HUDEP-2 (cell line): ENCODE measurements around the gene MAP3K5.

Experiments used
- DNase-seq, 76 experiments: peaks; one replicate each; lab custom pipeline; 2025; ENCODE audit not compliant: unreplicated experiment in 76 of 76; lab: John Stamatoyannopoulos, UW

The MAP3K5 gene

DNA sequence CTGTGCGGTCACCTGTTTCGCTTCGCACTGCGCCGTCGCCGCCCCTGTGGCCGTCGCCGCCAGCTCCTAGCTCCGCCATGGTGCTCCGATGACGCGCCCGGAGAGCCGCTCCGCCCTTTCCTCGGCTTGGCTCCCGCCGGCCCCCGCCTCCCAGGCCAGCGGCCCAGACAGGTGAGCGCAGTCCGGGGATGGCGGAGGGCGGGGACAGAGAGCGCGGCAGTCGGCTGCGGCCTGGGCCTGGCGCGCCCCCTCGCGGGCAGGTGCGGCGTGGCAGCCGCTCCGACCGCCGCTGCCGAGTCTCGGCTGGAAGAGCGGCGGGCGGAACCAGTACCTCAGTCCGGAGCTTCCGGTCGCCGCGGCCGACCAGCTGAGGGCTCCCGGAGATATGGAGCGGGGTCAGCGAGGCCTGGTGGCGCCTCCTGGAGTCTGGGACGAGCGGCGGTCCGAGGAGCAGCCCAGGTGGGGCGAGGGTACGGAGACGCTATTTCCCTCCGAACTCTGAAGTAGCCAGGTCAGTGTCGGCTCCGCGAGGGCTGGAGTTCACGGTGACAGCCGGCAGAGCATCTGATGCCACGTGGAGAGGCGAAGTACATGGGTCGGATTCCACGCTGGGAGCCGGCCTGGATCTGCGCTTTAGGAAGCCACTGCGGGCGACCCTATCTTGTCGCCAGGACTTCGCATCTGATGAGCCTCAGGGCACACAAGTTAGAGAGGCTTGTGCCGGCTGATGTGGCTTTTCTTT lies 241.8 kb downstream of the MAP3K5 start, which contains the start of gene MAP7:
MAP7 (minus strand) TSS at position 93 of the 742 bp plus-strand sequence; CDS start at position 79, 14 bp downstream.
- peak in 10 of 76 experiments; percentile 8 to 36 (median 12) for DNase-seq

DNA sequence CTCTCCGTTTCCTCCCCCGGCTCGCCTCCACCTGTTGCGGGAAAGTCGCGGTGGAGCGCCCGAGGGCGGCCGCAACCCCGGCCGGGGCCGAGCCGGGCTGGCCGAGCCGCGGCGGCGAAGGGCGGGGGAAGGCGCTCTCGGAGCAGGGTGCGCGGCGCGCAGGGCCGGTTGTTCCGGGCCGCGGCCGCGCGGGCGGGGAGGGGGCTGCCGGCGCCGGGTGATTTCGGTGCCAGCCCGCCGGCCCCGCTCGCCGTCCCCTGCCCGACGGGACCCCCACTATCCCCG lies 242.3 kb downstream of the MAP3K5 start:
- DNase-seq = no peak

DNA sequence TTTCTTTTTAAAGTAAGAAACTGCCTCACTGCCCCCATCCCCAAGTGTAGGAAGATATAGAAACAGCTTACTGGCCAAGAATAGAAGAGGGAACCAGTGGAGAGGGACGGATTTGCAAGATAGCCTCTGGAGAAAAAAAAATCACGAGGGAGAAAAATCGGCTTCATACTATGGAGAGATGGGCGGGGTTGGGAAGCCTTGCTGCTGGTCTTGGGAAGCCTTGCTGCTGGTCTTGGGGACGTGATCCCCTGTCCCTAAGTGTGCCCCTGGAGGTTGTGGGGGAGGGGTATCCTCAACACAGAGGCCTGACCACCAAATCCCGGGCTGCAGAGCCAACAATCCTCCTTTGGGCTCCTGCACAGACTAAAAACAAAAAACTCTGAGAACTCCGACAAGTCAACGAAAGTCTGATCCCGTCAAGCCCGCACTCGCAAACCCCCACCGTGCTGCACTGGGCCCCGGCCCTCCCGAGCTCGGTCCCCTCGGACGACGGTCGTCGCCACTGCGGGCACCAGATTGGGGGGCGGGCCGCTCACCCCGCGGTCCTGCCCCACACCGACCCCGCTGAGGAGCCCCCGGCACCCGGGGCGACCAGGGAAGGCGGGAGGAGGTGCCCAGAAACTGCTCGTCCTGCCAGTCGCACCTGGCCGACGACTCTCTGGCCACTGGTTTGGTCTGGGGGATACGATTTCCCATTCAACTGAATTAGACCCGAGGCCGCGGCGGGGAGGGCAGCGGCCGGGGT lies 242.8 kb downstream of the MAP3K5 start:
- no peak for DNase-seq

GRCh38 chr6:136548582-136549299 lies 243.5 kb downstream of the MAP3K5 start:
- DNase-seq = no peak

- no peak for DNase-seq
Observed at GRCh38 chr6:136547871-136548270, 244.4 kb downstream of the MAP3K5 start.

GRCh38 chr6:136547336-136547735 lies 244.9 kb downstream of the MAP3K5 start:
- DNase-seq = peak in 3 of 76 experiments; percentile 6 to 22 (median 14)

- no peak for DNase-seq
Observed at GRCh38 chr6:136546331-136546730, 245.9 kb downstream of the MAP3K5 start.

- DNase-seq = no peak
Observed at GRCh38 chr6:136544326-136544725, 248.0 kb downstream of the MAP3K5 start.

GRCh38 chr6:136541395-136541794 lies 250.9 kb downstream of the MAP3K5 start:
- no peak for DNase-seq

GRCh38 chr6:136539967-136540652 lies 252.2 kb downstream of the MAP3K5 start:
- DNase-seq = no peak

DNA sequence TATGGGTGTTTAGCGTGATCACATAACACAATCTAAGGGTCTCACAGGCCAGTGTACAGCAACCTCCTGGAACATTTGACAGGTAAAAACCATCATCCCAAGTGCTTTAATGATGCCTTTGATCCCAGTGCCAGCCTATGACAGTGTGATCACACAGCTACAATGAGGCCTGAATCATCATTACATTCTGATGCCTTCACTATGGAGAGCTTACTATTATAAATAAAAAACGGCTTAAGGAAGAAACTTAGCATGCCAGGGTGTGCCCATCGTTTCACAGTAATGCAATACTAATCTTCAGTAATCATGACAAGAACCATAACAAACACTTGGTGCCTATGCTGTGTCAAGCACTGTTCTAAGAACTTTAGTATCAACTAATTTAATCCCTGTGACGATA lies 253.4 kb downstream of the MAP3K5 start:
- DNase-seq = no peak

GRCh38 chr6:136535880-136536650 lies 256.2 kb downstream of the MAP3K5 start:
- DNase-seq = no peak

DNA sequence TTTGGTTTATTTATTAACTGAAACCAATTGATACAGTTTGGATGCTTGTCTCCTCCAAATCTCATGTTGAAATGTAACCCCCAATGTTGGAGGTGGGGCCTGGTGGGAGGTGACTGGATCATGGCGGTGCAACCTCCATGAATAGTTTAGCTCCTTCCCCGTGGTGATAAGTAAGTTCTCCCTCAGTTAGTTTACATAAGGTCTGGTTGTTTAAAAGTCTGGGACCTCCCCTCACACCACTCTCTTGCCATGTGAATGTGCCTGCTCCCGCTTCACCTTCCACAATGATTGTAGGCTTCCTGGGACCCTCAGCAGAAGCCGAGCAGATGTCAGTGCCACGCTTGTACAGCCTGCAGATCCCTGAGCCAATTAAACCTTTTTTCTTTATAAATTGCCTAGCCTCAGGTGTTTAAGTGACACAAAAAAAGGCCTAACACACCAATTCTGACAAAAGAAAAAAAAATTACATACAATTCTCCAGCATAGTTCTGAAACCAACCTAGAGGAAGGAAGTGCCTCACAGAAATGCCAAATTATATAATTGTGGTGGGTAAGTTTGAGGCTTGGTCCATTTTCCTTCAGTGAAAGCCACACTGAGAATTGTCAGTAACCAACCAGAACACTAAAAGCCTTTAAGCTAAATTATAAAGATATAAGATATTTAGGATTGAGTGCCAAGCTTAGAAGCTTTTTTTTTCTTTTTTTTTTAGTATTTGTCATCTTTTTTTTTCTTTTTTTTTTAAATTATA lies 257.1 kb downstream of the MAP3K5 start:
- DNase-seq = no peak

GRCh38 chr6:136534268-136534667 lies 258.0 kb downstream of the MAP3K5 start:
- DNase-seq = no peak

- DNase-seq = no peak
Observed at GRCh38 chr6:136533487-136533886, 258.8 kb downstream of the MAP3K5 start.

DNA sequence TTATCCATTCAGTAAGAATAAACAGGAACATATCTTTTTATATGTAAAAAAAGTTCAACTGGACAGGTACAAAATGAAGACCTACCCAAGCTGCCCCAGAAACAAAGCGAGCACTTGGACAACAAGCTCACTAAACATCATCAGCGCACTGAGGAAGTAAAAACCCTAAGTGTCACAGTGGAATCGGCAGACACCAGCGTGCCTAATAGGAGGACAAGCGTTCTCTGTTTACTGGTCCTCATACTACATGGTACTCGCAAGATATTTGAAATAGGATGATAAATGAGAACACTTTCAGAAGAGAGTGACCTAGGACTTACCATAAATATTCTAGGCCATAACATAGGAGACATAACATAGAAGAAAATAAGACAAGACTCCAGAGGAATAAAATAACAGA lies 260.2 kb downstream of the MAP3K5 start:
- DNase-seq = no peak

DNA sequence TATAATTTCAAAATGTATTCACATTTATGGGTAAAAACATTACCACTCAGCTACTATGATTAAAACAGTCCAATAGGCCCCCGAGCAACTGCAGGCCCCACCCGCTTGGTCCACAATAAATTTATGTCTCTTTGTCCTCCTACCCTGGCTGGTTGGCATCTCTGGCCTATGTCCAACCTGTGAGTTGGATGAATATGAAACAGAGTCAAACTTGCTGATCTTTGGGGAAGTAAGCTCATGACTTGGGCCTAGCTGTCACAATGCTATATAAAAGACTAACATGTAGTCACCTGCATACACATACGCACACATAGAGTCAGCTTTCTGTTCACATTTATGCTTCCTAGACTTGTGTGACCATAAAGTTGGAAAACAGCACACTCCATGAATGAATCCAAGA lies 262.6 kb downstream of the MAP3K5 start:
- no peak for DNase-seq

DNA sequence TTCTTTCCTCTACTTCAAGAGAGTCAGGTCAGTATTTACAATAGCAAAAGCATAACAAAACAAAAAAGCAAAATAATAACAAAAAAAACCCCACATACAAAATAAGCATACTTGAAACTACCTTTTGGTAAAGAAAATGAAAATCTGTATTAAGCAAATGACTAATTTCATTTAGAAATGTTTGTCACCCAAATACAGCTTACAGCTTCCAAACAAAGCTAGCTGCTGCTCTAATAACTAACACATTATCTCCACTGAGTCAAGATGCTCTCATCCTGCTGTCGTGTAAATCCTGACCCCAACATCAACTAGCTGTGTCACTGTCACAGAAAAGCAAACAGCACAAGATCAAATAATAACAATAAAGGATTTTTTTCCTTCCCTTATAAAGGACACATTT lies 263.8 kb downstream of the MAP3K5 start:
- DNase-seq = no peak

- DNase-seq = no peak
Observed at GRCh38 chr6:136527831-136528230, 264.4 kb downstream of the MAP3K5 start.

GRCh38 chr6:136526937-136527336 lies 265.3 kb downstream of the MAP3K5 start:
- no peak for DNase-seq
